ENCODE measurements around the gene HSD17B12. TPM values are rescaled to one million over a fixed set of nuclear protein-coding genes. Genes with fewer than 3 reads are reported as not detected.
"Not testable (repeated sequence)": the region's sequence is repeated elsewhere in the genome, so short reads cannot be mapped to it uniquely, and the experiment has no call there.

Gene HSD17B12
- total and polyA plus RNA-seq, 2 of the 4 experiments (the other 2 are of a cell fraction), result 38.0 to 44.6 TPM

DNA sequence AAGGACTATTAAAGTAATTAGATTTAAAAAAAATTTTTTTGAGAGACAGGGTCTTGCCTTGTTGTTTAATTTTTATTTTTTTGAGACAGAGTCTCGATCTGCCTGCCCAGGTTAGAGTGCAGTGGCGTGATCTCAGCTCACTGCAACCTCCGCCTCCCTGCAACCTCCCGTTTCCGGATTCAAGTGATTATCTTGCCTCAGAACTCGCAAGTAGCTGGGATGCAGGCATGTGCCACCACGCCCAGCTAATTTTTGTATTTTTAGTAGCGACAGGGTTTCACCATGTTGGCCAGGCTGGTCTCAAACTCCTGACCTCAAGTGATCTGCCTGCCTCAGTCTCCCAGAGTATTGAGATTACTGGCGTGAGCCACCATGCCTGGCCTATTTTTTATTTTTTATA lies 17.5 kb upstream of the HSD17B12 start:
- ATAC-seq (ENCODE audit: low read depth); H2BK15ac ChIP-seq (ENCODE audit: low read depth, low read length); H3K4me1 ChIP-seq (ENCODE audit: control insufficient read depth, insufficient read depth, low read length); BruUV-seq (replicated peaks); H4K5ac ChIP-seq (ENCODE audit: low read depth, low read length); H3K56ac ChIP-seq (ENCODE audit: extremely low read depth, insufficient read depth, low read length); H2AK5ac ChIP-seq (ENCODE audit: low read depth, low read length); H2BK20ac ChIP-seq (ENCODE audit: low read depth, low read length); H3K9ac ChIP-seq (ENCODE audit: low read depth, low read length); dilution Hi-C loops (cut with HindIII; ENCODE audit: low sequenced_read_pairs, unreplicated experiment); H3K4ac ChIP-seq (ENCODE audit: low read depth, low read length); H2BK120ac ChIP-seq (ENCODE audit: low read depth, low read length); H4K20me1 ChIP-seq (ENCODE audit: insufficient read depth, low read length); DNase-seq; H4K91ac ChIP-seq (ENCODE audit: insufficient read depth, low read depth, low read length); H3K18ac ChIP-seq (ENCODE audit: low read depth, low read length); H3K4me3 ChIP-seq (ENCODE audit: insufficient read depth, low read depth, low read length); H2BK5ac ChIP-seq (ENCODE audit: low read depth, low read length, poor library complexity, severe bottlenecking); H3K27me3 ChIP-seq (ENCODE audit: control insufficient read depth, insufficient read depth, low read length); intact Hi-C loops (cut with micrococcal nuclease); H3K14ac ChIP-seq (replicated peaks; ENCODE audit: low read depth, low read length); H3K23ac ChIP-seq (ENCODE audit: low read depth, low read length); H2AFZ ChIP-seq (replicated peaks; ENCODE audit: low read length, poor library complexity); H3K4me2 ChIP-seq (ENCODE audit: low read depth, low read length); H3K9me3 ChIP-seq (ENCODE audit: control insufficient read depth, insufficient read depth, low read length); H4K8ac ChIP-seq (ENCODE audit: low read depth in 2 of 2, low read length in 2 of 2); H3K27ac ChIP-seq (ENCODE audit: insufficient read depth, low read length); H3K9me1 ChIP-seq (ENCODE audit: insufficient read depth, low read length); H2AK9ac ChIP-seq (replicated peaks; ENCODE audit: low read depth, low read length, poor library complexity); H3K79me1 ChIP-seq (ENCODE audit: low read depth in 1 of 2, low read length in 2 of 2); H3K36me3 ChIP-seq (ENCODE audit: control insufficient read depth, insufficient read depth, low read length); in situ Hi-C loops (cut with MboI; ENCODE audit: low sequenced_read_pairs): not testable (repeated sequence)
- POLR2A ChIA-PET (ENCODE audit: unreplicated experiment), result interaction anchor here (0.6 kb wide), 1 partner anchor 39 kb away, joined by 7 read pairs; no protein-coding TSS in a partner anchor
- CTCF ChIA-PET, result interaction anchor here (0.6 kb wide), 1 partner anchor 82 kb away, joined by 3 read pairs; no protein-coding TSS in a partner anchor
- WGBS, 2 experiments (ENCODE audit: extremely low coverage in 2 of 2, insufficient read length in 1 of 2), result 94% methylated on average over 3 of the region's 9 CpGs; no CpG with 5 or more reads in 1 of the 2 experiments

All from IMR-90 (cell line).